Measurements from ENCODE around the gene ERN2. TPM values are rescaled to one million over a fixed set of nuclear protein-coding genes. Genes with fewer than 3 reads are reported as not detected.

Gene ERN2
- polyA plus RNA-seq, 1 donor from 2014 or later = not detected

GRCh38 chr16:23651943-23652468 is 61.0 kb downstream of the ERN2 start:
- Mint-ChIP-seq H3K36me3 (peaks cover 27% of the 10 kb centered on the region), H3K4me1 (peaks cover 24 to 30% (median 24%) of the 10 kb centered on the region in 3 donors), H3K27ac (peak overlapping the region in 2 of 3 donors; percentile 31 to 48), H3K27me3 (no peaks in the 10 kb centered on the region), H3K4me3 (peak overlapping the region in 2 of 4 donors; percentile 46 to 82), H3K9me3 (no peaks in the 10 kb centered on the region)

- Mint-ChIP-seq H3K27ac (peak overlapping the region in 2 of 3 donors; percentile 49 to 87), H3K36me3 (peaks cover 28% of the 10 kb centered on the region), H3K4me1 (peaks cover 31 to 38% (median 33%) of the 10 kb centered on the region in 3 donors)
Measured at GRCh38 chr16:23650674-23651416, 62.2 kb downstream of the ERN2 start.

GRCh38 chr16:23642246-23642774 is 70.7 kb downstream of the ERN2 start:
- peak overlapping the region; percentile 98 to 100 (median 99) for H3K4me3 Mint-ChIP-seq
- H3K36me3 Mint-ChIP-seq = peaks cover 3% of the 10 kb centered on the region
- H3K9me3 Mint-ChIP-seq = no peaks in the 10 kb centered on the region
- peak overlapping the region; percentile 90 to 100 (median 97) for H3K27ac Mint-ChIP-seq
- peaks cover 25 to 40% (median 28%) of the 10 kb centered on the region in 3 donors for H3K4me1 Mint-ChIP-seq
- H3K27me3 Mint-ChIP-seq = no peaks in the 10 kb centered on the region

More at GRCh38 chr16:23650674-23651416, 62.2 kb downstream of the ERN2 start:
- Mint-ChIP-seq H3K27me3 (no peaks in the 10 kb centered on the region), H3K4me3 (peak overlapping the region in 3 of 4 donors; percentile 15 to 82 (median 51)), H3K9me3 (no peaks in the 10 kb centered on the region)

- H3K27ac Mint-ChIP-seq = peak within 1 kb of the TSS; percentile 90 to 100 (median 97)
- no peaks in the 10 kb centered on the region for H3K27me3 Mint-ChIP-seq
- no peaks in the 10 kb centered on the region for H3K36me3 Mint-ChIP-seq
- H3K4me3 Mint-ChIP-seq = peak within 1 kb of the TSS; percentile 98 to 100 (median 99)
- no peaks in the 10 kb centered on the region for H3K9me3 Mint-ChIP-seq
- H3K4me1 Mint-ChIP-seq = peaks cover 21 to 33% (median 24%) of the 10 kb centered on the region in 3 donors
Measured at GRCh38 chr16:23640931-23641765, 71.9 kb downstream of the ERN2 start, which contains the start of the genes DCTN5 and PALB2. Gene DCTN5 (plus strand): TSS chr16:23641466. CDS start chr16:23641543, 77 bp downstream. Gene PALB2 (minus strand): TSS chr16:23641310. CDS start chr16:23641157, 153 bp downstream.

- Mint-ChIP-seq H3K27ac (peak overlapping the region; percentile 87 to 97 (median 90)), H3K36me3 (no peaks in the 10 kb centered on the region), H3K9me3 (no peaks in the 10 kb centered on the region), H3K4me1 (peaks cover 18 to 28% (median 21%) of the 10 kb centered on the region in 3 donors), H3K4me3 (peak overlapping the region; percentile 98 to 100 (median 99)), H3K27me3 (no peaks in the 10 kb centered on the region)
Measured at GRCh38 chr16:23640615-23640930, 72.4 kb downstream of the ERN2 start.

Other genes starting within 250 kb of the ERN2 start
- 219 TPM for gene GGA2, start 202.7 kb downstream of the ERN2 start, polyA plus RNA-seq
- 14.4 TPM for gene EARS2, start 155.9 kb downstream of the ERN2 start, polyA plus RNA-seq
- 12.4 TPM for gene UBFD1, start 155.5 kb downstream of the ERN2 start, polyA plus RNA-seq
- 170 TPM for gene NDUFAB1, start 116.9 kb downstream of the ERN2 start, polyA plus RNA-seq
- gene PALB2, start 71.9 kb downstream of the ERN2 start, polyA plus RNA-seq = 6.4 TPM
- gene DCTN5, start 71.8 kb downstream of the ERN2 start, polyA plus RNA-seq = 57.5 TPM
- gene PLK1, start 34.3 kb downstream of the ERN2 start, polyA plus RNA-seq = 0.53 TPM
- not detected for gene CHP2, start 41.8 kb upstream of the ERN2 start, polyA plus RNA-seq
- gene PRKCB, start 122.8 kb upstream of the ERN2 start, polyA plus RNA-seq = 181 TPM